HTR-8/SVneo (cell line): ENCODE data around the gene BBS7.

Experiments
- DNase-seq: peaks from one replicate; pipeline ENCODE4 v3.0.0; 2011; ENCODE audit warnings: low spot score, mixed read lengths; ENCODE audit not compliant: insufficient read length
- FAIRE-seq: peaks from 2 replicates; lab custom pipeline; 2011; peaks lifted over from hg19 to GRCh38; lab: Jason Lieb, UNC

The BBS7 gene

DNA sequence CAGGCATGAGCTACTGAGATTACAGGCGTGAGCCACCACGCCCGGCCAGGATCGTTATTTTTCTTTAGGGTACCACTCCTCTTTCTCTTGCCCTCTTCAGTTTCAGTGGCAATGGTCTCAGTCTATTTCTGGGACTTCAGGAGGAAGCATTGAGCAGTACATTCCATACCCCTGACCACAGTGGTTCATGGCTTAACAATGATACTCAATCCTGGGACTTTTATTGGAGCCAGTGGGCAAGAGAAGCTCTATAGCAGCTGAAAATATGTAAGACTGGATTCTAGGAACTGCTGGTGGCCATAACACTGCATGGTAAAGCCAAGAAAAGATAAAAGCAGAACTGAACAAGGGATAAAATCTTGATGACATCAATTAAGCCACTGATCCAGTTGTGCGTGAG lies 40.8 kb downstream of the BBS7 start:
- FAIRE-seq, result no peak
- no peak for DNase-seq

DNA sequence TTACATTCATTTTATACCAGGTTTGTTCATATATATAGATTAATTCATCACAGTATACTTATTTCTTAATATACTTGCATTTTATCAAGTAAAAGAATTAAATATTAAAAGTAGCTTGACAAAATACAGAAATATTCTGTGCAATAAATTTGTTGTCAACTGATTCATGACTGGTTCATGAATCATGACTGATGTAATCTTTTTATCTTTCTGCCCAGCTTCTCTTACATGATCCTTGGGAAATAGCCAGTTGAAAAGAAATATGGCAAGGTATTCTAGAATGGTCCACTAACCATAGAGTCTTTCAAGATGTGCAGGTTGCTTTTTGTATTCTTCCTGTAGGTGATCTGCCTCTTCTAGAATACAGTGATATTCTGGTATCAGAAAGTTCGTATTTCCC lies 42.4 kb downstream of the BBS7 start:
- FAIRE-seq (no peak), DNase-seq (no peak)

DNA sequence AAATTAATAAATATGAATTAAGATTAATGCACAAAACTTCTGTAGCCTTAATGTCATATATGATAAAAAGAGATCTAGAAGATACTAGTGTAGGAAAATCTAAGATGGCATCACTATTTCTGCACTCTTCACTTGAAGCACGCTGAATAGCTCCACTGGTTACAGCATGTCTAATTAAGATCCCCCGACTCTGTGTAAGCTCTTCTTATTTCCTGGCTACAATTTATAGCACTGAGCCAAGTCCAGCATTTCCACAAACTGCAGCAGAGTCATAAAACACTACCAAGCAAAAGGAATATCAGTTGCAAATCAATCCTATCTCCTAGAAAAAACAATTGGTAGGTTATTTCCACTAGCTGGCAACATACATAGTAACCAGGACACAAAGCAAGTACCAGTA lies 45.3 kb downstream of the BBS7 start:
- DNase-seq (no peak), FAIRE-seq (no peak)

DNA sequence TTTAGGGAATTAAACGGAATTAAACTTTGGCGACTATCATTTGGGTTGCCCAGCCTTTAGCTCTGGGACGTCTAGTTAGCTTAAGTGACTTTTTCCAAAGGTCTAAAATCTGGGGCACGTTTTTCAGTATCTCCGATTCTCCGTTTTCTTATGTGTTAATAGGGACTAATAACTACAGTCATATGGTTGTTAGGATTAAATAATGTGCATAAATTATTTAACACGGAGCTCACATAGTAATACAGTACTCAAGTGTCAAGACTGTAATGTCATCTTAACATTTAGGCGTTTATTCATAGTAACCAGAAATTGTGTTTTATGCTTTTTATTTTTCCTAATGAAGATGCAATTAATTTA lies 46.1 kb downstream of the BBS7 start:
- DNase-seq, result no peak
- no peak for FAIRE-seq

DNA sequence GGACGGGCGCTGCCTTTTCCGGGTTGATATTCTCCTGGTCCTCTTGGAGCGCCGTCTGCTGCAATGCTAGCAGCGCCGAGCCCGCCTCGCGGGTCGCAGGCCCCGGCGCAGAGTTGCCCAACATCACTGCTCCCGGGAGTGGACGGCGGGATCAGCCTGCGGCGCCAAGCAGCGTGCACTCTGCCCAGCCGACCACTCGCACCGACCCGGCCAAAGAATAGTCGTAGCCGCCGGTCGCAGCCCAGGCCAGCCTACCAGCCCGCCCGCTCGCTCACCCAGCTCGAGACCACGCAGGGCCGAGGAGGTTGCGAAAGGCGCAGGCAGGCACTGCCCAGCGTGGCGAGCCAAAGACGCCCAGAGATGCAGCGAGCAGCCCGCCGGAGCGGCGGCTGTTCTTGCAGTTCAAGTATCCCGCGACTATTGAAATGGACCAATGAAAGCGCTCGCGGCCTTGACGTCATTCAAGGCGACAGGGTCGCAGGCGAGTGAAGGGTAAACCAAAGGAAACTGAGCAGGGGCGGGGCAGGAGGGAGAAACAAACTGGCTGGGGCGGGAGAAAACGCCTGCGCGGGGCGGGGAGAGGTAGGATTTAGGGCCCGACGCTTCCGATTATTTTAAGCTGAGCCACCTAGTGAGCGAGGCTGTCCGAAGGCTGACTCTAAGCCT lies 46.6 kb downstream of the BBS7 start, which contains the start of gene CCNA2:
TSS of gene CCNA2 (minus strand) at position 379 of the 666 bp plus-strand sequence. CDS start at position 124, 255 bp downstream.
- DNase-seq (peak; percentile 94), FAIRE-seq (peak; percentile 81)

DNA sequence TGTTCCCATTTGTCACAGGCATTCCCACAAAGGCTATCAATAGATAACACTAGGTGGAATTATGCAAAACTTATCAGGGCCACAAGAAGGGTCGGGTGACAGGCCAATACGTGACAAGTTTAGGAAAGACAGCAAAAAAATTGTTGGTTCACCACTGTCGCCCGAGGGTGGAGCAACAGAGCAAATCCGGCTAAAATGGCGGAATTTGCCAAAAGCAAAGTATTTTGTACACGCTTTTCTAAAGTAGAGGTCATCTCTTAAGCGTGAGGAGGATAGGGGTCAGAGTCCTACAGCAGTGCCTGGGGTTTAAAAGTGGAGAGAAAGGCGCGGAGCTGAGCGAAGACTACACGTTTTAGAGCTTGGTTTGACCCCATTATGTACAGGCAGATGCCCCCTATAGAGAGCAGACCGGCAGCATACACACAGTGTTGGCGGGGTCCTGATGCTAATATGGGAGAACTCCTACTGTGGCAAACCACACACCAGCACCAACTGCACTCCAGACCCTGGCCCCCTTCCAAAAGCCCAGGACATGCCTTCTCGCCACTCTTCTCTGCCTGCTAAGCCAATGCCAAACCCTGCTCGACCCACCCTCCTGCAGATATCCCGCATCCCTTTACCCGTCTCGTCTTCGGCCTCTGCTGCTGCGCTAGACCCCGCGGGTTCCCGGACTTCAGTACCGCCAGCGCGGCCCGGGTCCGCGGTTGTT lies 47.3 kb downstream of the BBS7 start:
- FAIRE-seq, result peak; percentile 54
- DNase-seq, result peak; percentile 25

DNA sequence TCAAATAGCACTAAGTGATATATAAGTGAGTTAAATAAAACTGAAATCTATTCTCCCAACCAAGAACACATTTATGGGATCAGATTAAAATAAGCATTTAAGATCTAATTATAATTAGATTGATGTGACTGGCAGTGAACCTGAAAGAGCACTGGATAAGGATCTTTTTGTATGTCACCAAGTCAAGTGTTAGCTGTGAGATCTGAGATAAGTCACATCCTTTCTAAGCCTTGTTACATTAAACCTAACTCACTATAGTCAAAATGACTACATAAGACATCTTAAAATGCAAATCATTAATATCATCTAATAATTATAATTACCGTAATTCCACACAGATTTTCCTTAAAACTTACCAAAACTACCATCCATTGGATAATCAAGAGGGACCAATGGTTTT lies 48.2 kb downstream of the BBS7 start:
- FAIRE-seq, result no peak
- DNase-seq, result no peak

DNA sequence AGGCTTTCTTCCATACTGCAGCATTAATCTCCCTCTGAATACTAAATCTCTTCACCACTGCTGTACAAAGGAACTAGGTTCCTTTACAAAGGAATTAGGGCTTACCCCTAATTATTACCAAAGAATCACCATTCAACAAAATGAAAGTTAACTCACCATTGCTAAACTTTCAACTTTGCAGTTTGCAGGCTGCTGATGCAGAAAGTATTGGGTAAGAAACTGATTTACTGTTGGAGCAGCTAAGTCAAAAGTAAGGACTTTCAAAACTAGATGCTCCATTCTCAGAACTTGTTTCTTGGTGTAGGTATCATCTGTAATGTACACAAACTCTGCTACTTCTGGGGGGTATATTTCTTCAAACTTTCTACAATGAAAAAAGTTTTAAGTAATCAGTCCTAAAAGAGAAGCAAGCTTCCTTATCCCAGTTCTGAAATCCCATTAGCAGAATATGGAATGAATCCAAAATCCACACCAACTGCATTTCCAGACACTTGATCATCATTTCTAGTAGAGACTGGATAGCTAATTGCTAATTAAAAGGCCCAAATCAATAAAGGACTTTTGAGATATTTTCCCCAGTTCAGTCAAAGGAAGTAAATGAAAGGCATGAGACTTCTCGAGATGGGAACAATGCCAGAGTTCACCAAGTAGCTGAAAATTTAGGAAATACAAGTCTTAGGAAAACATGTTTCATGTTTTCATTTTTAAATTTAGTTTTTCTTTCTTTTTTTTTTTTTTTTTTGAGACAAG lies 50.9 kb downstream of the BBS7 start:
- no peak for FAIRE-seq
- DNase-seq, result no peak

DNA sequence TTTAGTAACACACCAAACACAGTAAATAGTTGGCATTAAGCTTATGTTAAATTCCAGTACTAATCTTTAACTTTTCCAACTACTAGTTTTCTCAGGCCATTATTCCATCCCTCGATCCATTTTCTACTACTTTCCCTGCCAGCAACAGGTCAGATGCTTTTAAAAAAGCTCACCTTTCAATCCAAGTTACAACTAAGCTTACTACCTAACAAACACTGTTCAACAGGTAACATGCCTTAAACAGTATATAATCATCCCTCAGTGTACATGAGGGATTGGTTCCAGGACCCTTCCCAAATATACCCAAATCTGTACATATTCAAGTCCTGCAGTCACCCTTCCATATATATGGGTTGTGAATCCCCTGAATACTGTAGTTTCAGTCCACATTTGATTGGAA lies 52.1 kb downstream of the BBS7 start:
- FAIRE-seq, result no peak

DNA sequence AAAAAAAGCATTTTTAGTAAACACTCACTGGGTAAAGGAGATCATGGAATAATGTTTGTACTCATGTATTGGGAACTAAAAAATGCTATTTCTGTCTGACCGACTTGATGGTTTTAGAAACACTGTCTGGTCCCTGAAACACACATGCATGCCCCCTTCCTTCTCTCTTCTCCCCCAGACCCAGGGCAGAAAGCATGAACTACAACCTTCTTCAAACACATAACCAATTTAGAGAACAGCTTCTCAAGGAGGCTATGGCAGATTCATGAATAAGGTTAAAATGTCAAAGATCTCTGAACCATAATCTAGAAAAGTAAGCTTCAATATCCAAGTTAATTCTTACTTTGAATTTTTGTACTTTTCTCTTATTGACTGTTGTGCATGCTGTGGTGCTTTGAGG lies 52.6 kb downstream of the BBS7 start:
- DNase-seq (no peak), FAIRE-seq (no peak)

More for the DNA sequence above, 52.1 kb downstream of the BBS7 start:
- DNase-seq, result no peak

DNA sequence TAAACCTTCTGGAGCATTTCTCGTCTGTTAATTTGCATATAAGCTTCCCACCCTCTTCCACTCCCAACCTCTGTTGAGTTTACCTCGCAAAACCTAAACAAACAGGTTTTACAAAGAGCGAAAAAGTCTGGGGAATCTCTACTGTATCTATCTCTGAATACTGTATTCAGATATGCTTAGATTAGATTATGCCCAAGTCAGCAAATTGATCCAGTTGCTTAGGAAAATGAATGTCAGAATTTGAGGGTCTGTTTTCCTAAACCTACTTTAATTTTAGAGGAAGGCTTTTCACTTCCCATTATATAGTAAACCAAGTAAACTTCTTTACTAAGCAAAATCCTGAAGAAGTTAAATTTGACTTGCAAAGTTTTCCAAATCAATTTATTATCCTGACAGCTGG lies 53.3 kb downstream of the BBS7 start:
- FAIRE-seq (no peak), DNase-seq (no peak)

DNA sequence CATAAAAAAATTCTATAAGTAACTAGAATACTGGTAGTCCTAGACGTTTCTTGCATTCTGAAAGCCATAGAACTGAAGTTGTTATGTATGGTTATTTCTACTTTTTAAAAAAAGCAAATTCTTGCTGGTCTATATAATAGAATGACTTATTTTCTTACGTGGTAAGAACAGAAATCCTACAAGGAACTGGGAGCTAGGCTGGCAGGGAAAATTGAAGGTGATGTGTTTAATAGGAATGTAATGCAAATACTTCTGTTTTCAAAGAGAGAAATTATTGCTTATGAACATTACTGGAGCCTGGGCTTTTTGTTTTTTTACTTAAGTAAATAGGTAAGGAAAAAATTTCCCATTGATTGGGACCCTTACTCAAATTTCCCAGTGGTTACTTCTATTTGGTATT lies 55.5 kb downstream of the BBS7 start:
- DNase-seq, result no peak

DNA sequence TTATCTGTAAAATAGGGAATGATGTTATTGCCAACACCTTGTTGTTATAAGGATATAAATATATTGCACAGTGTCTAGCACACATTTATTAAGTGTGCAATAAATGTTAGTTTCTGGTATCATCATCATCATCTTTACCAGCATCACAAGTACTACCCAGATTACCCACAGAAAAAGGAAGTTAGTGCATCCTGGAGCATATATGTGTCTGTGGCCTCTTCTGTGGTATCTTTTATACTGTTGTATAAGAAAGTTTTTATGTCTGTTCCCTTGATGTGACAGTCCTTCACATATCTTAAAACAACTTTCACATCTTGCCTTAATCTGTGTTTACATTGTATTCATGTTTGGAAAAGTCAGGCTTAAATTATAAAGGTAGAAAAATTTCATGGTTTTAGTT lies 59.2 kb downstream of the BBS7 start:
- no peak for FAIRE-seq
- no peak for DNase-seq

More for the DNA sequence above, 55.5 kb downstream of the BBS7 start:
- FAIRE-seq, result no peak

DNA sequence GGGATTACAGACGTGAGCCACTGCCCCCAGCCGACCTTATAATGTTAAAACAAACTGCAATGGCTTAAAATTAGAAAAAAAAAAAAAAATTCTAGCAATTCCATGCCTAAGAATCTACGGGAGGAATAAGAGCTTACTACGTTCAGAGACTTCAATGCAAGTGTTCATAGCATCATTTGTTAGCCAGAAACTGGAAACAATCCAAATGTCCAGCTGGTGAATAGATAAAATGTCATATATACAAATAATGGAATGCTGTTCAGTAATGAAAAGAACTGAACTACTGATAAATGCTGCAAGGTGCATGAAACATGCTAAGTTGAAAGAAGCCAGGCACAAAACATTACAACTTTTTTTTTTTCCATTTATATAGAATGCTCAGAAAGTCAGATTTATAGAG lies 63.9 kb downstream of the BBS7 start:
- DNase-seq, result no peak
- no peak for FAIRE-seq

DNA sequence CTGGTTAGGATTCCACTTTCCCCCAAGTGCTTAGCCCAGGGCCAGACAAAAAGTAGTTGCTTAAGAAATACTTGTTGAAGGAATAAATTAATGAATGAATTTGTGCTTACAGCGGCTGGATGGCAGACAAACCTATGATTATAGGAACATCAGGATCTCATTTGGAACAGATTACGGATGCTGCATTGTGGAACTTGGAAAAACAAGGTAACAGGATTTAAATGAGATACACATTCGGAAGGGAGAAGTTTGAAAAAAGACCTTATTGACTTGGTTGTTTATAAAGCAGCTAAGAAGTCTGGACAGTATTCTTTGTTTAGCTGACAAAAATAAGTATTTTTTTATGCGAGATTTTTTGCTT lies 68.6 kb downstream of the BBS7 start:
- no peak for FAIRE-seq

DNA sequence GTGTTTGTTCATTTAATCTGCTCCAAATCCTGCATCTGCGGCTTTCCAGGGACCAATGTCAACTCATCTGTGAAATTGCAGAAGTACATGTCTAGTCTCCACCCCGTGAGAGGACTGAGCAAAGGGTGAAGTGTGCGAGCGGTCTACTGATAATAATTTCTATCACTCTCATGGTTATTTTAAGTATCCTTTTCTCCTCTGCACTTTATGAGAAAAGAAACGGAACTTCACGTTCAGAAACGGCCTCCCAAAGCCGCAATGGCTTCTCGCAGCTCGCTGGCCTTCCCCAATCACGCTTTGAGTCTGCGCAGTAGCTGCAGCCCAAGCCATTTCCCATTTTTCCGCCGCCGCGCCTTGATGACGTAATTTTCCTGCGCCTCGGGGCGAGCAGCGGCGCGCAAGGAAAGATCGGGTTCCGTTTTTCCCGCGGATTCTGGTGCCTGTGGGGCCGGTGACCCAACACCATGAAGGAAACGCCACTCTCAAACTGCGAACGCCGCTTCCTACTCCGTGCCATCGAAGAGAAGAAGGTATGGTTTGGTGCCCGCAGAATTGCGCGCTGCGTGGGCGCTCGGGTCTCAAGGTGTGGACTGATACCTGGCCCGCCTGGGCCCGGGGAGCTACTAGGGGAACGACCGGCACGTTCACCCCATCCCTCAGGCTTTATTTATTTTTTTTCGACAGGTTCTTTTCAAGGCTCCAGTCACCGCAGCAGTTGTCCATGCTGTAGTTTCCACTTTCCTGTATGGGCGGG lies 69.1 kb downstream of the BBS7 start, which contains the start of gene EXOSC9:
TSS of gene EXOSC9 (plus strand) at position 363 of the 754 bp plus-strand sequence. CDS start at position 465, 102 bp downstream.
- FAIRE-seq, result peak; percentile 74

More for the DNA sequence above, 68.6 kb downstream of the BBS7 start:
- DNase-seq, result no peak

DNA sequence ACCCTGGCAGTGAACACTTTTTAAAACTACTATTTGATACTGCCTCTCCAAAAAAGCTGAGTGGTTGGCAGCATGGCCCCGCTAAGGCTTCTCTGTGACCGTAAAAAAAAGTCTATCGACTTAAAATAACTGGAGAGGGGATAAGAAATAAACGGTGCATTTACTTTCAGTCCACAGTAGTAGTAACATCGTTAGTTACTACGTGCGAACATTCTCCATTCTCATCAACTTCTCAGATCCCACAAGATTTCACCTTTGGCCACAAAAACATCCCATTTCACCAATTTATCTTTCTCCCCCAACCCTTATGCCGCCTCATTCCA lies 69.7 kb downstream of the BBS7 start:
- FAIRE-seq, result no peak
- no peak for DNase-seq

More for the DNA sequence above, 69.1 kb downstream of the BBS7 start, which contains the start of gene EXOSC9:
- DNase-seq, result peak; percentile 89

DNA sequence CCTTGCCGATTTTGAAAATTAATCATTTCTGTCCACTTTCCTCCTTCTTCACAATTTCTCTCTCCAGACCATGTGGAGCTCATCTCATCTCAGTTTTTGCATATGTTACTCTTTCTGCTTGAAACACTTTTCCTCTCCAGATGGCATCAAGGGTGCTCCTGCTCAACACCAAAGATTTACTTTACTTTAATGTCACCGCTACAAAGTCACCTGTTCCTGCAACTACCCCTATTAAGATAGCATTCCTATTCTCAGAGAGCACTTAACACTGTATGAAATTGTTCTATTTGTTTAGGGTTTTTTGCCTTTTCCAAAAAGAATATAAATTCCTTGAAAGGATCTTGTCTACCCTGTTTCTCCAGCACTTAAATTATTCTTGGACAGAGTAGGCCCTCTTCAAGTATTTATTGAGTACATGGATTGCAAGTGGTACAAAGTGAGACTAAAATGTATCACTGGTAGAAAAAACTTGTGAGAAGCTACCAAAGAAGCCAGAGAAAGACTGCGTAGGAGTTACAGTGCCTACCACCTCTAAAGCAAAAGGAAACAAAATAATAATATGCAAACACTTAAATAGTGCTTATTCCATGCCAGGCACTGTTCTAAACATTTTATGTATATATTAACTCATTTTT lies 70.3 kb downstream of the BBS7 start:
- no peak for FAIRE-seq
- no peak for DNase-seq

DNA sequence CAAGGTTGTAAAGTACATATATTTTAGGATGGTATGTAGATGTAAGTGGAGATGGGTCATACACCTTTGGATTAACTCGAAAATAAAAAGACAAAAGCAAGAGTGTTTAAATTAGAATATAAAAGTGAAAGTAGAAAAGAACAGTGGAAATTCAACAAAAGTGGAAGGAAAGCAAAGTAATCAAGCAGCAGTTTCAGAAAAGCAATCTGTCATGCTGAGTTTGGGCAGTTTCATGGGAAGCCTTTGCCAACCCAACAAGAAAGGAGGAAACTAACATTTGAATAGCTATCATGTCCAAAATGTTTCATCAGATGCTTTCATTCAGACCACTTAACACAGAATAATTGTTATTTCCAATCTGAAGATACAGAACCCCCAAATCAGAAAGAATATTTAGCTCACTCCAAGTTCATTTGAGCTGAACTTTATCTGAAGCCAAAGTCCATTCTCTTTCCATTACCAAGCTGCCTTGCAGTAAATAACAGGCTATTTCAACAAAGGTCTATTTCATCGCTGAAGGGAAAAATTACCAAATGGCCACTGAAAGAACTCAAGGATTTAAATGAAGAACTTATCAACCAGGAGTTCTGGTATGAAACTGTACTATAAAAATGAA lies 71.0 kb downstream of the BBS7 start:
- FAIRE-seq (no peak), DNase-seq (no peak)

DNA sequence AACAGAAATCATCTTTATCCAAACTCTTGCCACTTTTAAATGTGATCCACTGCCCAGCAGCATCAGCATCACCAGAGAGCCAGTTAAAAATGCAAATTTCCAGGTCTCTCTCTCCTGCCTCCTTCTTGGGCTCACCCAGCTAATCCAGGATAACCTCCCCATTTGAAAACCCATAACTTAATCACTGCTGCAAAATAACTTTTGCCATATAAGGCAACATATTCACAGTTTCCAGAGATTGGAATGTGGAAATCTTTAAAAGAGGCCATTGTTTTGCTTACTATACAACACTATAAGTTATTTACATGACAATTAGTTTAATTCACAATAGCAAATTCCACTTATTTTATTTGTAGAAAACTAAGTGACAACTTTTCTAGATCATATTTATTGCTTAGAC lies 74.0 kb downstream of the BBS7 start:
- no peak for DNase-seq
- FAIRE-seq, result no peak
